Naive thymus-derived CD8-positive, alpha-beta T cell (primary cell): Measurements from ENCODE around the gene DDR1. TPM values are rescaled to one million over a fixed set of nuclear protein-coding genes. Genes with fewer than 3 reads are reported as not detected.

ENCODE experiments used
- ATAC-seq, 2 donors: fragments of 150-1000 bp; cut with Tn5 transposase in 1 of 2; sonication (Bioruptor Pico), chemical (Tn5 transposase) in 1 of 2; 1 replicate in 1 of 2; 2 replicates in 1 of 2; pipeline ENCODE4 v1.10.0; 2021; ENCODE audit warnings: mild to moderate bottlenecking in 2 of 2, moderate library complexity in 2 of 2
- POLR2A ChIA-PET: fragments of 350-600 bp; sonication (Branson Sonifier 250); formaldehyde crosslinking; loops from one replicate; lab custom pipeline; 2021; ENCODE audit warnings: antibody characterized with exemption; lab: Charles Lee
- DNase-seq, 10 donors: peaks; one replicate each; pipeline versions ENCODE4 v3.0.0 to v3.0.0-alpha.2; 2020 to 2022
- H3K27ac Mint-ChIP-seq, 10 donors: one replicate each; pipeline ENCODE4 v1.8.0; 2020 to 2022; ENCODE audit warnings: mild to moderate bottlenecking in 10 of 10, mixed read lengths in 10 of 10, moderate library complexity in 4 of 10, inconsistent platforms in 1 of 10
- H3K27me3 Mint-ChIP-seq, 5 donors: one replicate each; pipeline ENCODE4 v1.8.0; 2021 to 2022; ENCODE audit warnings: mixed read lengths in 5 of 5
- H3K36me3 Mint-ChIP-seq, 3 donors: one replicate each; pipeline ENCODE4 v1.8.0; 2020 to 2022; ENCODE audit warnings: mixed read lengths in 3 of 3, mild to moderate bottlenecking in 2 of 3, inconsistent platforms in 1 of 3
- H3K4me1 Mint-ChIP-seq, 4 donors: one replicate each; pipeline ENCODE4 v1.8.0; 2021 to 2022; ENCODE audit warnings: mixed read lengths in 4 of 4
- H3K4me3 Mint-ChIP-seq, 10 donors: one replicate each; pipeline ENCODE4 v1.8.0; 2020 to 2022; ENCODE audit warnings: mild to moderate bottlenecking in 10 of 10, mixed read lengths in 10 of 10, moderate library complexity in 6 of 10, inconsistent platforms in 1 of 10
- H3K9me3 Mint-ChIP-seq, 9 donors: one replicate each; pipeline ENCODE4 v1.8.0; 2020 to 2022; ENCODE audit warnings: mixed read lengths in 9 of 9, mild to moderate bottlenecking in 3 of 9, inconsistent platforms in 1 of 9, moderate library complexity in 1 of 9
- polyA plus RNA-seq, 3 donors: library from polyadenylated mRNA; unstranded; fragments of 300-500 nt; fragmentation: Illumina TruSeq; gene quantifications; one replicate each; pipeline ENCODE4 v1.2.3, GENCODE V29; 2021
- total RNA-seq, 8 experiments: library from RNA in 2 of 8; stranded (reverse) in 2 of 8; gene quantifications; one replicate each; pipeline ENCODE4 v1.2.3 and lab custom pipeline; 2021 to 2026

DDR1 gene
- total and polyA plus RNA-seq, 5 experiments from 2014 or later, result 0.57 to 22.8 (median 5.4) TPM

- Mint-ChIP-seq H3K4me3 (peak overlapping the region; percentile 70 to 94 (median 84)), H3K27ac (peak overlapping the region; percentile 58 to 93 (median 82)), H3K4me1 (peaks cover 26 to 40% (median 34%) of the 10 kb centered on the region in 4 donors), H3K36me3 (peaks cover 0 to 4% (median 3%) of the 10 kb centered on the region in 3 donors), H3K27me3 (no peaks in the 10 kb centered on the region), H3K9me3 (no peaks in the 10 kb centered on the region)
- POLR2A ChIA-PET, result interaction anchor here (0.6 to 4.8 kb wide), 11 partner anchors 22 to 297 kb away, joined by 3 to 34 read pairs (median 3); partner anchors contain the start of genes FLOT1, GTF2H4, IER3 and VARS2
- ATAC-seq (peak; percentile 39 to 41), DNase-seq (peak in 8 of 10 donors; percentile 25 to 71 (median 30))
These were observed 482 bp downstream of the DDR1 start for GRCh38 chr6:30884521-30885480.

- Mint-ChIP-seq H3K4me1 (peaks cover 28 to 39% (median 34%) of the 10 kb centered on the region in 4 donors), H3K27ac (peak overlapping the region; percentile 58 to 93 (median 82)), H3K27me3 (no peaks in the 10 kb centered on the region), H3K36me3 (peaks cover 0 to 10% (median 3%) of the 10 kb centered on the region in 3 donors), H3K9me3 (no peaks in the 10 kb centered on the region), H3K4me3 (peak overlapping the region; percentile 70 to 94 (median 84))
- POLR2A ChIA-PET, result interaction anchor here (1.2 to 4.8 kb wide), 6 partner anchors 21 to 164 kb away, joined by 3 to 34 read pairs (median 12); partner anchors contain the start of genes GTF2H4, IER3 and VARS2
- ATAC-seq (peak; percentile 13 to 37), DNase-seq (peak in 2 of 10 donors; percentile 14 to 21)
These were observed 1.2 kb downstream of the DDR1 start for GRCh38 chr6:30885481-30885998.

GRCh38 chr6:30885999-30886896, 1.9 kb downstream of the DDR1 start:
- Mint-ChIP-seq H3K4me3 (peak overlapping the region; percentile 70 to 94 (median 84)), H3K4me1 (peaks cover 28 to 39% (median 34%) of the 10 kb centered on the region in 4 donors), H3K36me3 (peaks cover 0 to 10% (median 3%) of the 10 kb centered on the region in 3 donors), H3K27ac (peak overlapping the region; percentile 58 to 93 (median 82)), H3K27me3 (no peaks in the 10 kb centered on the region), H3K9me3 (no peaks in the 10 kb centered on the region)
- peak; percentile 44 to 60 for ATAC-seq
- peak in 3 of 10 donors; percentile 33 to 38 (median 35) for DNase-seq
- POLR2A ChIA-PET, result interaction anchor here (0.5 to 4.8 kb wide), 5 partner anchors 20 to 938 kb away, joined by 3 to 34 read pairs (median 18); partner anchors contain the start of genes GTF2H4 and VARS2

GRCh38 chr6:30886897-30887255, 2.6 kb downstream of the DDR1 start:
- Mint-ChIP-seq H3K36me3 (peaks cover 0 to 10% (median 3%) of the 10 kb centered on the region in 3 donors), H3K4me3 (peak overlapping the region in 4 of 10 donors; percentile 9 to 86 (median 78)), H3K27me3 (no peaks in the 10 kb centered on the region), H3K9me3 (no peaks in the 10 kb centered on the region), H3K4me1 (peaks cover 26 to 35% (median 33%) of the 10 kb centered on the region in 4 donors), H3K27ac (peak overlapping the region in 5 of 10 donors; percentile 5 to 91 (median 51))
- ATAC-seq (no peak), DNase-seq (no peak)
- POLR2A ChIA-PET, result interaction anchor here (0.5 to 4.8 kb wide), 3 partner anchors 26 to 939 kb away, joined by 3 to 34 read pairs (median 22); partner anchors contain the start of gene VARS2

GRCh38 chr6:30887901-30888815, 3.8 kb downstream of the DDR1 start:
- DNase-seq (no peak), ATAC-seq (no peak)
- Mint-ChIP-seq H3K4me3 (no peak overlapping the region), H3K4me1 (peaks cover 26 to 31% (median 29%) of the 10 kb centered on the region in 4 donors), H3K9me3 (no peaks in the 10 kb centered on the region), H3K27ac (peak overlapping the region in 2 of 10 donors; percentile 4 to 30), H3K36me3 (peaks cover 0 to 13% (median 3%) of the 10 kb centered on the region in 3 donors), H3K27me3 (no peaks in the 10 kb centered on the region)
- POLR2A ChIA-PET, result no interaction called here

- DNase-seq, result no peak
- no peak for ATAC-seq
- POLR2A ChIA-PET, result interaction anchor here (0.6 kb wide), 1 partner anchor 15 kb away, joined by 6 read pairs; no protein-coding TSS in a partner anchor
These were observed 4.6 kb downstream of the DDR1 start for GRCh38 chr6:30888816-30889495.

GRCh38 chr6:30889496-30889885, 5.2 kb downstream of the DDR1 start:
- H3K9me3 Mint-ChIP-seq, result no peaks in the 10 kb centered on the region
- no peaks in the 10 kb centered on the region for H3K27me3 Mint-ChIP-seq
- peaks cover 0 to 15% (median 3%) of the 10 kb centered on the region in 3 donors for H3K36me3 Mint-ChIP-seq
- H3K4me3 Mint-ChIP-seq, result no peak overlapping the region
- POLR2A ChIA-PET, result interaction anchor here (0.6 to 0.7 kb wide), 2 partner anchors 15 to 1962 kb away, joined by 3 to 6 read pairs; no protein-coding TSS in a partner anchor
- DNase-seq, result no peak
- H3K4me1 Mint-ChIP-seq, result peaks cover 20 to 23% (median 22%) of the 10 kb centered on the region in 4 donors
- no peak for ATAC-seq
- H3K27ac Mint-ChIP-seq, result peak overlapping the region in 1 of 10 donors; percentile 41

More at GRCh38 chr6:30888816-30889495, 4.6 kb downstream of the DDR1 start:
- no peak overlapping the region for H3K27ac Mint-ChIP-seq
- peaks cover 20 to 23% (median 22%) of the 10 kb centered on the region in 4 donors for H3K4me1 Mint-ChIP-seq
- no peaks in the 10 kb centered on the region for H3K27me3 Mint-ChIP-seq
- H3K4me3 Mint-ChIP-seq, result no peak overlapping the region
- no peaks in the 10 kb centered on the region for H3K9me3 Mint-ChIP-seq
- H3K36me3 Mint-ChIP-seq, result peaks cover 0 to 13% (median 3%) of the 10 kb centered on the region in 3 donors

- Mint-ChIP-seq H3K36me3 (peaks cover 0 to 20% (median 3%) of the 10 kb centered on the region in 3 donors), H3K4me3 (no peak overlapping the region), H3K27ac (no peak overlapping the region), H3K9me3 (no peaks in the 10 kb centered on the region), H3K27me3 (no peaks in the 10 kb centered on the region), H3K4me1 (peaks cover 17 to 18% (median 18%) of the 10 kb centered on the region in 4 donors)
- DNase-seq (no peak), ATAC-seq (no peak)
- POLR2A ChIA-PET, result interaction anchor here (0.6 to 0.7 kb wide), 2 partner anchors 311 to 1961 kb away, joined by 3 to 7 read pairs; no protein-coding TSS in a partner anchor
These were observed 5.8 kb downstream of the DDR1 start for GRCh38 chr6:30889921-30890645.

GRCh38 chr6:30890646-30891449, 6.5 kb downstream of the DDR1 start:
- Mint-ChIP-seq H3K27ac (peak overlapping the region in 1 of 10 donors; percentile 56), H3K36me3 (peaks cover 0 to 20% (median 3%) of the 10 kb centered on the region in 3 donors), H3K4me1 (peaks cover 10 to 11% (median 10%) of the 10 kb centered on the region in 4 donors), H3K9me3 (no peaks in the 10 kb centered on the region), H3K4me3 (no peak overlapping the region), H3K27me3 (no peaks in the 10 kb centered on the region)
- DNase-seq (no peak), ATAC-seq (no peak)
- POLR2A ChIA-PET, result interaction anchor here (0.6 kb wide), 1 partner anchor 312 kb away, joined by 7 read pairs; no protein-coding TSS in a partner anchor
